ENCODE results near the gene FRYL. TPM values are rescaled to one million over a fixed set of nuclear protein-coding genes. Genes with fewer than 3 reads are reported as not detected.

The FRYL gene
- total and polyA plus RNA-seq, 2 of the 8 experiments (the other 6 are each of a cell fraction or from before 2014, with no cell fraction given): 8.0 to 36.5 TPM

DNA sequence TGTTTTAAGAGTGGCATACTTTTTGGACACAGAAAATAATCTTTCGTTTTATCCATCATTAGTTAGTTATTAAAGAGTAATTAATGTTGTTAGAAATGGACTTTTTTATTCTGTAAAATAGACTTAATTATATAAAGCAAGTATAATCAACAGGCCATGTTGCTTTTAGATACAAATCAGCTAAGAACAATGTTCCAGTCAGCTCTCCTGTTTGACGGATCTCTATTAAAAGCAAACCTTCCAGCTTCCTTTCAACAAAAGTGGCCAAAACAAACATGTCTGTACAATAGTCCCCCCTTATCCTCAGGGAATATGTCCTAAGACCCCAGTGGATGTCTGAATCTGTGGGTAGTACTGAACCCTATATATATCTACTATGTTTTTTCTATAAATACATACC, 301.8 kb downstream of the FRYL start:
- Histone ChIP-seq H3K14ac (ENCODE audit: insufficient read length) (no peak overlapping the region), H3K23ac (ENCODE audit: insufficient read length) (no peak overlapping the region), H2AFZ (ENCODE audit: low read length) (no peak overlapping the region), H2AK5ac (ENCODE audit: low read depth, low read length) (no peak overlapping the region), H4K20me1 (replicated peaks in 1 of 2; ENCODE audit: control insufficient read depth in 1 of 2, insufficient read depth in 2 of 2, low read length in 2 of 2) (no peaks in the 10 kb centered on the region), H3K79me1 (ENCODE audit: low read depth, low read length) (no peaks in the 10 kb centered on the region), H4K8ac (ENCODE audit: extremely low read depth, insufficient read depth, low read length) (no peak overlapping the region), H2BK20ac (ENCODE audit: low read length) (no peak overlapping the region), H3K18ac (ENCODE audit: extremely low read depth, low read length) (no peak overlapping the region), H4K5ac (ENCODE audit: insufficient read length, low read depth, low read length) (no peak overlapping the region), H4K91ac (replicated peaks; ENCODE audit: insufficient read length, low read length) (no peak overlapping the region), H3K9ac (replicated peaks in 1 of 4; ENCODE audit: extremely low read depth in 1 of 4, low read depth in 3 of 4, low read length in 3 of 4) (no peak overlapping the region), H3K36me3 (ENCODE audit: control insufficient read depth in 2 of 4, insufficient read depth in 4 of 4, low read length in 3 of 4) (no peaks in the 10 kb centered on the region), H3K23me2 (ENCODE audit: low read depth, low read length) (no peaks in the 10 kb centered on the region; the same call in 1 of the 2 replicates), H3K27me3 (replicated peaks in 1 of 4; ENCODE audit: control insufficient read depth in 3 of 4, extremely low read depth in 1 of 4, insufficient read depth in 3 of 4, low read length in 3 of 4) (peaks cover 1 to 19% (median 16%) of the 10 kb centered on the region in 4 experiments), H2BK5ac (ENCODE audit: low read depth, low read length) (no peak overlapping the region), H3K4me2 (ENCODE audit: insufficient read depth in 1 of 2, low read depth in 2 of 2, low read length in 2 of 2) (no peak overlapping the region), H3K4ac (replicated peaks; ENCODE audit: insufficient read length, low read depth, low read length) (no peak overlapping the region), H3K9me3 (ENCODE audit: insufficient read depth in 2 of 2, low read depth in 1 of 2, low read length in 1 of 2) (no peaks in the 10 kb centered on the region), H2BK120ac (replicated peaks; ENCODE audit: low read depth, low read length) (no peak overlapping the region), H3K56ac (replicated peaks; ENCODE audit: insufficient read length, low read depth, low read length) (no peak overlapping the region), H3K79me2 (ENCODE audit: control insufficient read depth in 1 of 2, insufficient read depth in 2 of 2, low read length in 2 of 2) (no peaks in the 10 kb centered on the region), H3K27ac (ENCODE audit: low read depth, low read length) (no peak overlapping the region), H3K4me3 (ENCODE audit: extremely low read depth in 1 of 4, insufficient read depth in 2 of 4, low read depth in 3 of 4, low read length in 4 of 4) (no peak overlapping the region), H2BK12ac (ENCODE audit: low read depth, low read length) (no peak overlapping the region), H3K4me1 (replicated peaks in 1 of 4; ENCODE audit: control insufficient read depth in 3 of 4, insufficient read depth in 4 of 4, low read length in 3 of 4) (peaks cover 0 to 6% (median 4%) of the 10 kb centered on the region in 4 experiments; a peak in 5 of 7 replicates), H2BK15ac (ENCODE audit: low read length) (no peak overlapping the region)
- no peak for TF ChIP-seq POLR2A (IDR thresholded peaks at IDR 0.05; ENCODE audit: control extremely low read depth in 1 of 2, low read depth in 2 of 2, low read length in 2 of 2)
- TF ChIP-seq, protein P1, sequence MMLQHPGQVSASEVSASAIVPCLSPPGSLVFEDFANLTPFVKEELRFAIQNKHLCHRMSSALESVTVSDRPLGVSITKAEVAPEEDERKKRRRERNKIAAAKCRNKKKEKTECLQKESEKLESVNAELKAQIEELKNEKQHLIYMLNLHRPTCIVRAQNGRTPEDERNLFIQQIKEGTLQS (IDR thresholded peaks at IDR 0.05; ENCODE audit: insufficient read depth, low read depth, low read length): no peak
- TF ChIP-seq JUN (IDR thresholded peaks at IDR 0.05; ENCODE audit: low read depth, low read length): no peak
- no peak for TF ChIP-seq MAFK (IDR thresholded peaks at IDR 0.05; ENCODE audit: low read depth, low read length)
- TF ChIP-seq RNF2 (IDR thresholded peaks at IDR 0.05; ENCODE audit: borderline replicate concordance, low read depth, low read length, missing control alignments, poor library complexity, severe bottlenecking): no peak
- TF ChIP-seq, protein P2, sequence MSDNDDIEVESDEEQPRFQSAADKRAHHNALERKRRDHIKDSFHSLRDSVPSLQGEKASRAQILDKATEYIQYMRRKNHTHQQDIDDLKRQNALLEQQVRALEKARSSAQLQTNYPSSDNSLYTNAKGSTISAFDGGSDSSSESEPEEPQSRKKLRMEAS (IDR thresholded peaks at IDR 0.05): no peak
- no peak for TF ChIP-seq TAF7 (optimal IDR thresholded peaks at IDR 0.05; ENCODE audit: borderline replicate concordance, low read depth, low read length)
- no peak for TF ChIP-seq KDM1A (IDR thresholded peaks at IDR 0.05; ENCODE audit: borderline replicate concordance, low read length)
- TF ChIP-seq HDAC6 (IDR thresholded peaks at IDR 0.05; ENCODE audit: low read depth, low read length): no peak
- no peak for TF ChIP-seq SAP30 (IDR thresholded peaks at IDR 0.05; ENCODE audit: insufficient read depth, insufficient replicate concordance, low read length)
- ChIA-PET CTCF (ENCODE audit: partially characterized antibody) (interaction anchor here (0.6 kb wide), 1 partner anchor 58 kb away, joined by 3 read pairs; no protein-coding TSS in a partner anchor), POLR2A (ENCODE audit: partially characterized antibody) (no interaction called here)
- DNase-seq (ENCODE audit: low read depth in 1 of 2, low spot score in 2 of 2) (no peak), FAIRE-seq (no peak)
- WGBS, 2 experiments (ENCODE audit: extremely low coverage in 1 of 2, insufficient coverage in 1 of 2, insufficient read length in 1 of 2, insufficient replicate concordance in 2 of 2, low coverage in 1 of 2, low lambda C conversion rate in 2 of 2, missing lambda C conversion rate in 1 of 2): 87% methylated on average over 2 of the region's 2 CpGs; no CpG with 5 or more reads in 1 of the 2 experiments

Measured in H1 (cell line).